Kidney epithelial cell (primary cell): ENCODE results near the gene CLNK. TPM values are rescaled to one million over a fixed set of nuclear protein-coding genes. Genes with fewer than 3 reads are reported as not detected.

ENCODE experiments used
- DNase-seq: peaks from one replicate; pipeline ENCODE4 v3.0.0-alpha.2; 2010; ENCODE audit warnings: low read depth
- H3K27me3 ChIP-seq: 2 replicates; pipeline ENCODE4 v1.6.0; 2011; ENCODE audit warnings: low read length; ENCODE audit not compliant: control insufficient read depth, insufficient read depth
- H3K36me3 ChIP-seq: 2 replicates; pipeline ENCODE4 v1.5.1; 2011; ENCODE audit warnings: low read length; ENCODE audit not compliant: control insufficient read depth, insufficient read depth
- H3K4me3 ChIP-seq: 2 replicates; pipeline ENCODE4 v1.5.1; 2011; ENCODE audit warnings: low read depth, mild to moderate bottlenecking, control low read depth, low read length
- total RNA-seq: library from RNA; depleted of rRNA; stranded (reverse); fragments of >200 nt; gene quantifications from 2 replicates; pipeline ENCODE4 v1.2.3, GENCODE V29; 2015
- TF ChIP-seq, protein P1 (sequence below): IDR thresholded peaks from 2 replicates; pipeline ENCODE4 v1.5.1; 2011; ENCODE audit warnings: mild to moderate bottlenecking, moderate library complexity, low read length, control low read depth, inconsistent platforms; ENCODE audit not compliant: insufficient read depth, poor library complexity, severe bottlenecking

The CLNK gene
- total RNA-seq, 1 donor from 2014 or later = not detected

- Histone ChIP-seq H3K27me3 (peaks cover 13% of the 10 kb centered on the region), H3K36me3 (no peaks in the 10 kb centered on the region), H3K4me3 (no peak overlapping the region)
- TF ChIP-seq, protein P1, sequence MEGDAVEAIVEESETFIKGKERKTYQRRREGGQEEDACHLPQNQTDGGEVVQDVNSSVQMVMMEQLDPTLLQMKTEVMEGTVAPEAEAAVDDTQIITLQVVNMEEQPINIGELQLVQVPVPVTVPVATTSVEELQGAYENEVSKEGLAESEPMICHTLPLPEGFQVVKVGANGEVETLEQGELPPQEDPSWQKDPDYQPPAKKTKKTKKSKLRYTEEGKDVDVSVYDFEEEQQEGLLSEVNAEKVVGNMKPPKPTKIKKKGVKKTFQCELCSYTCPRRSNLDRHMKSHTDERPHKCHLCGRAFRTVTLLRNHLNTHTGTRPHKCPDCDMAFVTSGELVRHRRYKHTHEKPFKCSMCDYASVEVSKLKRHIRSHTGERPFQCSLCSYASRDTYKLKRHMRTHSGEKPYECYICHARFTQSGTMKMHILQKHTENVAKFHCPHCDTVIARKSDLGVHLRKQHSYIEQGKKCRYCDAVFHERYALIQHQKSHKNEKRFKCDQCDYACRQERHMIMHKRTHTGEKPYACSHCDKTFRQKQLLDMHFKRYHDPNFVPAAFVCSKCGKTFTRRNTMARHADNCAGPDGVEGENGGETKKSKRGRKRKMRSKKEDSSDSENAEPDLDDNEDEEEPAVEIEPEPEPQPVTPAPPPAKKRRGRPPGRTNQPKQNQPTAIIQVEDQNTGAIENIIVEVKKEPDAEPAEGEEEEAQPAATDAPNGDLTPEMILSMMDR = no peak
- no peak for DNase-seq
Observed at GRCh38 chr4:10460313-10461047, 224.1 kb downstream of the CLNK start.

DNA sequence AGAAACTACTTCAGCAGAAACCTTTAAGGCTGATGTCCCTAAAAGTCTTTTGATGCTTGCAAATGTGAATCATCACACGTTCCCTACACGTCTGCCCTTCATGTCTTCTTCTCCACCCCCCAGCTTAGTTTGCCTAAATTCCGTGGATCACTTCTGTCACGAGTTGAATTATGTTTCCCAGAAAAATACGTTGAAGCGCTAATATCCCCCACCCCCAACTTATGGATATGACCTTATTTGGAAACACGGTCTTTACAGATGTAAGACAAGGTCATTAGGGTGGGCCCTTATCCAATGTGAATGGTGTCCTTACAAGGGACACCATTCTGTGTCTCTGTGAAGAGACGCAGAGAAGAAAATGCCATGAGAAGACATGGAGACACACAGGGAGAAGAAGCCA, 225.3 kb downstream of the CLNK start:
- no peak for DNase-seq
- peaks cover 13% of the 10 kb centered on the region for H3K27me3 ChIP-seq
- TF ChIP-seq, protein P1 = no peak
- H3K36me3 ChIP-seq = peaks cover 2% of the 10 kb centered on the region
- H3K4me3 ChIP-seq = no peak overlapping the region

- Histone ChIP-seq H3K27me3 (peaks cover 13% of the 10 kb centered on the region), H3K4me3 (no peak overlapping the region), H3K36me3 (peaks cover 2% of the 10 kb centered on the region)
- TF ChIP-seq, protein P1 = no peak
- no peak for DNase-seq
Observed at GRCh38 chr4:10458177-10458576, 226.4 kb downstream of the CLNK start.

GRCh38 chr4:10457255-10457801, 227.2 kb downstream of the CLNK start, which contains the start of gene ZNF518B:
Gene ZNF518B (minus strand): TSS chr4:10457426. CDS start chr4:10446328, 11,098 bp downstream.
- Histone ChIP-seq H3K4me3 (peak within 1 kb of the TSS; percentile 55), H3K27me3 (peaks cover 13% of the 10 kb centered on the region), H3K36me3 (peaks cover 3% of the 10 kb centered on the region)
- no peak for DNase-seq
- TF ChIP-seq, protein P1 = no peak

DNA sequence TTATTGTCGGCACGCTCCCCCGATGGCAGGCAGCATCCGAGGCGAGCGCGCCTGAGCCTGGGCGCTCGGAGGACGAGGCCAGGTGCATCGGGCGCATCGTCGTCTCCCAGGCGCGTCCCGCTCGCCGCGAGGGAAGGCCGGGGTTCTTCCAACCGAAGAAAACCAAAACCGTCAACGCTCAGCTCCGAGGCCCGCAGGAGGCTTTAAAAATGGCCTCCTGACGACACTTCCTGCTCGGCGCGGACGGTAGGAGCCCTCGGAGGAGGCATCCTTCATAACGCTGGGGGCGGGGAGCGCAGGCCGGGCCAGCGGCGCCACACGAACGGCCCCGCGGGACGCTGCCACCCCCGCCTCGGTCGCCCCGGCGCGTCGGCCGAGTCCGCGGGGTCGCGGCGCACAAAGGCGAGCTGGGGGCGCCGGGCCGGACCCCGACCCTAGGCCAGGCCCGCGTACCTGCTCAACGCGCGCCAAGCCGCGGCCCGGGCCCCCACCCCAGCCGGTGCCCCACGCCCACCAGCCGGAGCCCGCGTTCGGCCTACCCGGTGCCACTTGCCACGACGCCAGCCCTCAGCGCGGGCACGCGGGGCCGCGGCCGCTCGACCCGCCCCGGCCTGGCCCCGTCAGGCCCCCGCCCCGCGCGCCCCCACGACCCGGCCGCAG, 227.8 kb downstream of the CLNK start:
- Histone ChIP-seq H3K4me3 (peak overlapping the region; percentile 55), H3K27me3 (peaks cover 8% of the 10 kb centered on the region)
- TF ChIP-seq, protein P1 = no peak

More for the DNA sequence above, 227.8 kb downstream of the CLNK start:
- H3K36me3 ChIP-seq = peaks cover 3% of the 10 kb centered on the region
- DNase-seq = no peak
